OCI-LY1 (cell line): ENCODE measurements around the gene ACKR2.

Source experiments
- H2AFZ ChIP-seq: fragments of 200-600 bp; sonication (generic), shearing (Covaris generic); 2 replicates; pipeline ENCODE4 v1.6.0; 2014; ENCODE audit warnings: antibody characterized with exemption, mild to moderate bottlenecking, low read length
- H3F3A ChIP-seq: fragments of 200-600 bp; sonication (generic), shearing (Covaris generic); 2 replicates; pipeline ENCODE4 v1.6.0; 2014; ENCODE audit warnings: mild to moderate bottlenecking, antibody characterized with exemption, low read length, moderate library complexity; ENCODE audit not compliant: insufficient read depth
- H3K27ac ChIP-seq: fragments of 200-600 bp; sonication (generic); 2 replicates; pipeline ENCODE4 v1.5.1; 2014; ENCODE audit warnings: low read length, mixed run types, mild to moderate bottlenecking, low read depth; ENCODE audit not compliant: poor library complexity, severe bottlenecking
- H3K27me3 ChIP-seq: fragments of 200-600 bp; sonication (generic); 2 replicates; pipeline ENCODE4 v1.6.0; 2014; ENCODE audit warnings: antibody characterized with exemption, mild to moderate bottlenecking, low read length, moderate library complexity; ENCODE audit not compliant: insufficient read depth
- H3K36me3 ChIP-seq: fragments of 200-600 bp; sonication (generic); 2 replicates; pipeline ENCODE4 v1.6.1; 2014; ENCODE audit warnings: mild to moderate bottlenecking, antibody characterized with exemption, low read length, moderate library complexity, mixed read lengths; ENCODE audit not compliant: insufficient read depth
- H3K4me1 ChIP-seq: fragments of 200-600 bp; sonication (generic); 2 replicates; pipeline ENCODE4 v1.5.1; 2014; ENCODE audit warnings: mild to moderate bottlenecking, low read length, moderate library complexity; ENCODE audit not compliant: insufficient read depth, severe bottlenecking
- H3K4me2 ChIP-seq: fragments of 200-600 bp; sonication (generic), shearing (Covaris generic); 2 replicates; pipeline ENCODE4 v1.6.1; 2014; ENCODE audit warnings: low read length
- H3K4me3 ChIP-seq: fragments of 200-600 bp; sonication (generic); 2 replicates; pipeline ENCODE4 v1.5.1; 2014; ENCODE audit warnings: low read length, low read depth, mild to moderate bottlenecking, mixed read lengths; ENCODE audit not compliant: poor library complexity, severe bottlenecking
- H3K79me2 ChIP-seq: fragments of 200-600 bp; shearing (Covaris generic); 2 replicates; pipeline ENCODE4 v1.6.1; 2016; ENCODE audit warnings: mixed run types, low read length, mixed read lengths; ENCODE audit not compliant: insufficient read depth
- H3K9ac ChIP-seq: fragments of 200-600 bp; sonication (generic), shearing (Covaris generic); 2 replicates; pipeline ENCODE4 v1.6.1; 2014; ENCODE audit warnings: mild to moderate bottlenecking, low read length, mixed read lengths
- H3K9me2 ChIP-seq: fragments of 200-600 bp; sonication (generic), shearing (Covaris generic); 2 replicates; pipeline ENCODE4 v1.6.1; 2014; ENCODE audit warnings: low read depth, mild to moderate bottlenecking, low read length, mixed read lengths
- H3K9me3 ChIP-seq: fragments of 200-600 bp; shearing (Covaris generic); 2 replicates; pipeline ENCODE4 v1.6.1; 2014; ENCODE audit warnings: low read length, mixed read lengths
- H4K20me1 ChIP-seq: fragments of 200-600 bp; sonication (generic), shearing (Covaris generic); 2 replicates; pipeline ENCODE4 v1.6.0; 2016; ENCODE audit warnings: mild to moderate bottlenecking, low read length; ENCODE audit not compliant: insufficient read depth
- CTCF ChIP-seq: fragments of 200-600 bp; sonication (generic), shearing (Covaris generic); IDR thresholded peaks from 2 replicates; pipeline ENCODE4 v1.5.1; 2017; ENCODE audit warnings: mild to moderate bottlenecking, antibody characterized with exemption, low read length, moderate library complexity, mixed read lengths
- EZH2 ChIP-seq: fragments of 200-600 bp; sonication (generic), shearing (Covaris generic); IDR thresholded peaks from 2 replicates; pipeline ENCODE4 v1.8.0; 2017; ENCODE audit warnings: borderline replicate concordance, mixed run types, mild to moderate bottlenecking, antibody characterized with exemption, low read length, moderate library complexity, mixed read lengths

Gene ACKR2

DNA sequence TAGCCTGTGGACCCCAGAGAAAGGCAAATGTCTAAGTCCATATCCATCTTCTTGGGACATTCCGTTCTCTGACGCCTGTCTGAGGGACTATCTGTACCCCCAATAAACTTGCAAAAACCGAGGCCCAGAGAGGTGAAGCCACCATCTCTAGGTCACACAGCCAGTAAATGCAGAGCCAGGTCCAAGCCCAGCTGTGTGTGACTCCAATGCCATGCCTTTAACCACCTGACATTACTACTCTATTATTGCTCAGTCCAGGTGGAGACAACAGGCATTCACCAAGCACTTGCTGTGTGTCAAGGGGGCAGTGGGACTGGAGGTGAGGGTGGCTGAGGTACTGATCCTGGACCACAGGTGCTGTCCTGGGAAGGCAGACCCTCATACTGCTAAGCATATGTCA, 41.0 kb downstream of the ACKR2 start:
- Histone ChIP-seq H3K4me1 (no peaks in the 10 kb centered on the region), H4K20me1 (no peaks in the 10 kb centered on the region), H3K27ac (no peak overlapping the region), H3K9me3 (no peaks in the 10 kb centered on the region), H3K4me3 (no peak overlapping the region), H3K79me2 (no peaks in the 10 kb centered on the region), H3K27me3 (no peaks in the 10 kb centered on the region), H3K9me2 (no peaks in the 10 kb centered on the region), H2AFZ (no peak overlapping the region), H3K36me3 (no peaks in the 10 kb centered on the region), H3K9ac (no peak overlapping the region), H3K4me2 (no peak overlapping the region), H3F3A (no peaks in the 10 kb centered on the region)
- TF ChIP-seq EZH2 (no peak), CTCF (no peak)

- Histone ChIP-seq H3K36me3 (no peaks in the 10 kb centered on the region), H3F3A (no peaks in the 10 kb centered on the region), H3K27ac (no peak overlapping the region), H3K4me1 (no peaks in the 10 kb centered on the region), H3K9ac (no peak overlapping the region), H3K27me3 (no peaks in the 10 kb centered on the region), H3K4me3 (no peak overlapping the region), H3K4me2 (no peak overlapping the region), H3K9me3 (no peaks in the 10 kb centered on the region), H3K9me2 (no peaks in the 10 kb centered on the region), H3K79me2 (no peaks in the 10 kb centered on the region), H4K20me1 (no peaks in the 10 kb centered on the region), H2AFZ (no peak overlapping the region)
- TF ChIP-seq EZH2 = no peak
- TF ChIP-seq CTCF = no peak
These were observed 42.1 kb downstream of the ACKR2 start for GRCh38 chr3:42851228-42851834.

DNA sequence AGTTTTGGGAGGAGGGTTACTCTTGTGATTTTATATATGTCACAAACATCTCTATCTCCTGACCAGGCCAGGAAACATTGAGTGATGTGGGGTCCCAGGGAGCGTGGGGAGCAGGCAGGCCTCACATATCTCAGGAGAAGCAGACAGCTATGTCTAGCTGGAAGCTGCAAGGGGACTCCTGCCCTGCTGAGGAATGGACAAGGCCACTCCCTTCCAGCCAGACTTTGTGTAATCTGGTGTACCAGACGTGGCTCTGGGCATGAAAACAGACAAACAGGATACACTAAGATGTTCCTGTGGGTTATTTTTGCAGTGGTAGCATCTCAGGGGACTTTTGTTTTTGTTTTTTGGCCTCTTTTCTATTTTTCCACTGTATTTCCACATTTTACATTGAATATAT, 43.2 kb downstream of the ACKR2 start:
- TF ChIP-seq EZH2 = no peak
- no peak for TF ChIP-seq CTCF
- H3K79me2 ChIP-seq = no peaks in the 10 kb centered on the region
- H3F3A ChIP-seq = no peaks in the 10 kb centered on the region
- H2AFZ ChIP-seq = no peak overlapping the region
- no peaks in the 10 kb centered on the region for H3K9me2 ChIP-seq
- H3K4me2 ChIP-seq = no peak overlapping the region
- no peaks in the 10 kb centered on the region for H3K4me1 ChIP-seq
- H4K20me1 ChIP-seq = no peaks in the 10 kb centered on the region
- no peak overlapping the region for H3K4me3 ChIP-seq
- H3K9ac ChIP-seq = no peak overlapping the region
- no peaks in the 10 kb centered on the region for H3K9me3 ChIP-seq
- H3K27me3 ChIP-seq = no peaks in the 10 kb centered on the region
- H3K27ac ChIP-seq = no peak overlapping the region
- no peaks in the 10 kb centered on the region for H3K36me3 ChIP-seq
